SJCRH30 (cell line): ENCODE results near the gene ANKRD13B. TPM values are rescaled to one million over a fixed set of nuclear protein-coding genes. Genes with fewer than 3 reads are reported as not detected.

Source experiments
- DNase-seq, 2 experiments: peaks; one replicate each; pipeline ENCODE4 v3.0.0-alpha.2; 2015 to 2020
- H3K27ac ChIP-seq: fragments of 250-450 bp; sonication (Bioruptor Pico); 2 replicates; pipeline ENCODE4 v1.5.1; 2020; ENCODE audit warnings: mild to moderate bottlenecking, moderate library complexity
- H3K27me3 ChIP-seq: fragments of 250-450 bp; sonication (Bioruptor Pico); 2 replicates; pipeline ENCODE4 v1.5.1; 2020; ENCODE audit warnings: mild to moderate bottlenecking, moderate library complexity
- H3K36me3 ChIP-seq: fragments of 250-450 bp; sonication (Bioruptor Pico); 2 replicates; pipeline ENCODE4 v1.5.1; 2020; ENCODE audit warnings: mild to moderate bottlenecking, moderate library complexity
- H3K4me1 ChIP-seq: fragments of 250-450 bp; sonication (Bioruptor Pico); 2 replicates; pipeline ENCODE4 v1.5.1; 2020; ENCODE audit warnings: mild to moderate bottlenecking, moderate library complexity
- H3K4me3 ChIP-seq: fragments of 250-450 bp; sonication (Bioruptor Pico); 2 replicates; pipeline ENCODE4 v1.5.1; 2020; ENCODE audit warnings: mild to moderate bottlenecking, moderate library complexity
- H3K9me3 ChIP-seq: fragments of 250-450 bp; sonication (Bioruptor Pico); replicated peaks from 2 replicates; pipeline ENCODE4 v1.5.1; 2020; ENCODE audit warnings: mild to moderate bottlenecking, moderate library complexity
- total RNA-seq: library from RNA; depleted of rRNA; stranded (reverse); fragments of >200 nt; shearing (Covaris generic); gene quantifications from 2 replicates; pipeline ENCODE4 v1.2.3, GENCODE V29; 2014

The ANKRD13B gene
- total RNA-seq, 1 experiment from 2014 or later: 19.2 TPM

DNA sequence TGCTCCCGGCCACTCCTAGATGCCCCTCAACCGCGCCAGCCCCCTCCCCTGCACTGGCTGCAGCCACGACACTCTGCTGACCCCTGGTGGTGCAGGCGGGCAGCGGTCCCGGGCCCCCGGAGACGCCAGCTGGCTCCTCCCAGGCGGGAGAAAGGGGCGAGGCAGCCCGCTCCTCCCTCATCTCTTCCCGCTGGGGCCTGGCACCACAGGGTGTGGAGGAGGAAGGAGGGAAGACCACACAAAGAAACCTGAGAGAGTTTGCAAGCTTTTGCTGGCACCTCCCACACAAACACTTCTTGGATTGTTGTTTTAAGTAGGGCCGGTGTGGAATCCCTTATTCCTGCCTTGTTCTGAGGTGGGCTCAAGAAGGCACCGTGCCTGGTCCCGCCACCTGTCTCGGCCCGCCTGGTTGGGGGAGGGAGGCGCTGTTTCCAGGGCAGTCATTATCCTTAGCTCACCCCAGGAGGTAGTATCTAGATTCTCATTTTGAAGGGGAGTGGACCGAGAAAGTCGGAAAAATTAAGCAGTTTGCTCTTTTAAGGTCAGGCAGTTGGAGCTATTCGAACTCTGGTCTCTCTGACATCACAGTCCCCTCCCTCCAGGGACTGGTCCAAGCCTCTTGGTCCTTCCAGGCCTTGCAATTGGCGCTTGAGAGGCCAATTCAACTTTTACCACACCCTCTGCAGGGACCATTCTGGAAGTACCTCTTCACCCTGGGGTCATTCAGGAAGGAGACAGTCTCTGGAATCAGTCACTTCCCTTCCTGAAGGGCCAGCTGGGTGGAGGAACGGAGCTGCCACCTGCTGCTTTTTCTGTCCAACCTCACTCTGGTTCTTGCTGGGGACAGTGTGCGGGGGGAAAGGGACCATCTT lies 959 bp upstream of the ANKRD13B start:
- DNase-seq: peak; percentile 95 to 96

GRCh38 chr17:29593591-29594518 lies 923 bp downstream of the ANKRD13B start:
- Histone ChIP-seq H3K9me3 (no peaks in the 10 kb centered on the region), H3K4me1 (peaks cover 16% of the 10 kb centered on the region), H3K27ac (no peak overlapping the region), H3K4me3 (peak overlapping the region; percentile 70), H3K36me3 (no peaks in the 10 kb centered on the region), H3K27me3 (no peaks in the 10 kb centered on the region)
- peak; percentile 63 to 74 for DNase-seq

More for the DNA sequence above, 959 bp upstream of the ANKRD13B start:
- peaks cover 17% of the 10 kb centered on the region; the same call in 1 of the 2 replicates for H3K4me1 ChIP-seq
- H3K27ac ChIP-seq: peak overlapping the region; percentile 57
- no peaks in the 10 kb centered on the region for H3K27me3 ChIP-seq
- H3K4me3 ChIP-seq: peak overlapping the region; percentile 70
- H3K36me3 ChIP-seq: no peaks in the 10 kb centered on the region
- H3K9me3 ChIP-seq: no peaks in the 10 kb centered on the region

DNA sequence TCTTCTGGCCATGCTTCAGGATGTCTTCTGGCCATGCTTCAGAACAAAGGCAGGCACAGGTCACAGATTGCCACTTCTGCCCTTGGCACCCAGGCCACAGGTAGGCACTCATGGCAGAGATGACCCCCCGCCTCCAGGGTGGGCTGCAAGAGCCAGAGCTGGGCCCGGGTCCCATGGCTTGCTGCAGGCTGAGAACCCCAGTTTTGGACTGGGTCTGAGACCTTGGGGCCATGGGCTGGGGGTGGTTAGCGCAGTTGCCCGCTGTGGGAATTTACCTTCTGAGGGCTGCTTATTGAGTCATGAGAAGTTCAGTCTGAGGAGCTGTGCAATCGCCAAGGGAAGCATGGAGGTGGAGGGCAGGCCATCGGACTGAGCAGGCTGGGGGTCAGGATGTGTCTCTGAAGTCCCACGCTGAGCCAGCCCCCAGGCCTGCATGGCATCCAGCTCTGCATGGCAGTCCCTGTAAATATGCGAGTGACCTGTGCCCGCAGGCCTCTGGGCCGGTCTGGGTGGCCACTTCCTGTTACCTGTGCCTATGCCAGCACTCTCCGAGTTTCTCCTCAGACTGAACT lies 1.7 kb downstream of the ANKRD13B start:
- H3K4me3 ChIP-seq: peak overlapping the region; percentile 70
- no peak overlapping the region for H3K27ac ChIP-seq
- H3K36me3 ChIP-seq: no peaks in the 10 kb centered on the region
- H3K4me1 ChIP-seq: peaks cover 23% of the 10 kb centered on the region
- no peak for DNase-seq
- no peaks in the 10 kb centered on the region for H3K9me3 ChIP-seq
- no peaks in the 10 kb centered on the region for H3K27me3 ChIP-seq

DNA sequence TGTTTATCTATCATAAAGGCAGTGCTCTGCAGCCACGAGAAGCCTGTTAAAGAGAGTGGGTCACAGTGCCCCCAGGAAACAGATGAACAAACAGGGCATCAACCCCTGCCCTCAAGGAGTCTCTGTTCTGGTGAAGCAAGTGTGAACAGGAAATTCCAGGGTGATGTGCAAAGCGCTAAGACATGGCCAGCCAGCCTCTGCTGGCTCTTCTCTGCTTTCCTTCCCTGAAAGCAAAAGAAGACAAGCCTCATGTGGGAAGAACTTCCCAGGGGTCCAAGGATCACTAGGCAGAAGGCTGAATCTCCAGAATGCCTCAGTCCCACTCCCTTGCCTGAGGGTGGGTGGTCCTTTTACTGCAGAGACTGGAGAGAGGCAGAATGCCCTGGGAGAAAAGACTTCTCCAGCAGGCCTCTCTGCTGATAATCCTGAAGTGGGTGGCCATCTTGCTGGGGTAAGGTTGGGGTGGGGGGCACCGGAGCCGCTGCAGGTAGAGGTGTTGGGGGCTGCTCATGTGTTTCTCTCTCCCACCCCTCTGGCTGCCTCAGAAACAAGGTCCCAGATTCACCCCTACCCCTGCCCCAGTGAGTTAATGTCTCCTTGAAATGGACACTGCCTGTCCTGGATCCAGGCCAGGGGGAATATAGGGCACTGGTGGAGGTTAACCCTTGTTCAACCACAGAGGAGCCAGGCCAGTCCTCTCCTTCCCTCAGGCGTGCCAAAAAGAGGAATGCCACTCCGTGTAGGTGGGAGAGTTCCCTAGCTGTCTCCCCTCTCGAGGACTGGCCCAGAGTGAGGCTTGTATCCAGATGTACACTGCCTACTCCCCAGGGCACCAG lies 2.4 kb downstream of the ANKRD13B start:
- Histone ChIP-seq H3K27ac (no peak overlapping the region), H3K9me3 (no peaks in the 10 kb centered on the region)

DNA sequence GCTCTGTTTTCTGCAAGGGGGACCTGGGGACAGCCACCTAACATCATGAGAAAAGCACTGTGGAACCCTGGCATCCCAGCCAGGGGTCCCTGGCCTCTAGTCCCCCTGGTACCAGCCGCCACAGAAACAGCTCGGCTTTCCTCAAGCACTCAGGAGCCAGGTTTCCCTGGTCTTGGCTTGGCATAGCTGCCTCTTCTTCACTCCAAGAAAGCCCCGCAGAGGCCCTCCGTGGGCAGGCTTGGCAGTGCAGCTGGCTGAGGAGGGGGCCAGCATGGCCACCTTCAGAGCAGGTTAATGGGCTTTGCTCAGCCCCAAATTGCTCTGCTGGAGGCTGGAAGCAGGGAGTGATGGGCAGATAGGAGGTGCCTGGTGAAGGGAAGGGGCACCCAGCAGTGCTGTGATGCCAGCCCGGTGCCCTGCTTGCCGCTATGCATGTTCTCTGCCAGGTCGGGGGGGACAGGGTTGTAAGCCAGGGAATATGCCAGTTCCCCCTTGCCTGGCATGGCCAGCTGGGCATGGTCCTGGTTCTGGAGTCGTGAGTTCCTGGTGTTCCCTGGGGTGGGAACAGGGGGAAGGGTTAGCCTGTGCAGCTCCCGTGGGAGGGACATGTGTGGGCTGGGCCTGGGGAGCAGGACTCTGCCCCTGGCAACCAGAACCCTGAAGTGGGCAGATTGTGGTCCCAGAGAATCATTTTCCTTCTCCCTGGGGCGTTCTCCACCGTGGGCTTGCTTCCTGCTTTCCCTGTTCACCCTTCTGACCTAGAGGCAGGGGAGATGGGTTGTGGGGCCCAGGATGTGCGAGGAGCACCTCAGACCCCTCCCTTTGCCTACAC lies 3.2 kb downstream of the ANKRD13B start:
- H3K9me3 ChIP-seq: no peaks in the 10 kb centered on the region
- H3K27me3 ChIP-seq: no peaks in the 10 kb centered on the region
- no peak overlapping the region for H3K27ac ChIP-seq
- H3K4me1 ChIP-seq: peaks cover 23% of the 10 kb centered on the region
- no peak overlapping the region for H3K4me3 ChIP-seq
- DNase-seq: no peak
- no peaks in the 10 kb centered on the region for H3K36me3 ChIP-seq

More for the DNA sequence above, 2.4 kb downstream of the ANKRD13B start:
- H3K4me3 ChIP-seq: no peak overlapping the region
- H3K36me3 ChIP-seq: no peaks in the 10 kb centered on the region
- no peaks in the 10 kb centered on the region for H3K27me3 ChIP-seq
- H3K4me1 ChIP-seq: peaks cover 23% of the 10 kb centered on the region
- DNase-seq: no peak

- Histone ChIP-seq H3K4me3 (no peak overlapping the region), H3K4me1 (peaks cover 23% of the 10 kb centered on the region)
- DNase-seq: no peak
These were observed 3.9 kb downstream of the ANKRD13B start for GRCh38 chr17:29596811-29597210.

DNA sequence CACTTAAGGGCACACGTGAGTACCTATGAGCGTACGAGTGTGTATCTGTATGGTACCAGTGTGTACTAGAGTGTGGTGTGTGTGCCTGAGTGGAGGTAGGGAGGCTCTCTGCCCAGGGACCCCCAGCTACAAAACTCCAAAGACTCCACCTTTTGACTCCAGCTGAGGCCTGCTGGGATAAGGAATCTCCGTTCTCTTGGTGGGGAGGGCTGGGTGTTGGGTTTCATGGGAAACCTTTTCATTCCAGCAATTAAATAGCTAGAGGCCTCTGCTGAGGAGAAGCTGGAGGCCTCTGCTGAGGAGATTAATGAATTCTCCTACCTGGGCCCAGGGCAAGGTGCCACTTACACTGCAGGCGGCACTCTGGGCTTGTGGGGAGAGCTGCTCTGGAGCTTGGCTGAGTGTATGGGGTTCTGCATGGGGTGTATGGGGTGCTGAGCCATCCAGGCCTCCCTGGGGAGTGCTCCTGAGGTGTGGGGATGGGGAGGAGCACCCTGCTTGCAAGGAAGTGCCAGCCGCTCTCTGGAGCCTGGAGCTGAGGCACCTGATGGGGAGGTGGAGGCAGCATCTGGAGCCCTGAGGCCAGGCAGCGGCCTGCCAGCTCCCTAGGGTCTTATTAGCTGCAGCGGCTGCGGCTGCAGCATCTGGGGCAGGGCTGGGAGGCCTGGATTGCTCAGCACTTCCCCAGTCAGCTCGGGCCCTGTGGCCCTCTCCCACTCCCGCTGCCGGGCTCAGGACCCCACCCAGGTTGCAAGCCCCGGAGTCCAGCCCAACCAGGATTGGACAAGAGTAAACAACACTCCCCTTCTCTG lies 4.6 kb downstream of the ANKRD13B start:
- DNase-seq: no peak
- Histone ChIP-seq H3K4me3 (no peak overlapping the region), H3K36me3 (no peaks in the 10 kb centered on the region), H3K4me1 (peaks cover 16% of the 10 kb centered on the region), H3K27me3 (no peaks in the 10 kb centered on the region), H3K9me3 (no peaks in the 10 kb centered on the region), H3K27ac (no peak overlapping the region)

More at GRCh38 chr17:29596811-29597210, 3.9 kb downstream of the ANKRD13B start:
- Histone ChIP-seq H3K27me3 (no peaks in the 10 kb centered on the region), H3K36me3 (no peaks in the 10 kb centered on the region), H3K27ac (no peak overlapping the region), H3K9me3 (no peaks in the 10 kb centered on the region)

GRCh38 chr17:29603109-29603674 lies 10.3 kb downstream of the ANKRD13B start:
- Histone ChIP-seq H3K4me3 (no peak overlapping the region), H3K4me1 (peaks cover 7% of the 10 kb centered on the region; the same call in 1 of the 2 replicates), H3K27ac (no peak overlapping the region), H3K27me3 (no peaks in the 10 kb centered on the region), H3K36me3 (no peaks in the 10 kb centered on the region), H3K9me3 (no peaks in the 10 kb centered on the region)
- no peak for DNase-seq

- no peak overlapping the region for H3K4me3 ChIP-seq
- no peak for DNase-seq
- no peak overlapping the region for H3K27ac ChIP-seq
- peaks cover 6% of the 10 kb centered on the region for H3K4me1 ChIP-seq
- H3K36me3 ChIP-seq: no peaks in the 10 kb centered on the region
- H3K27me3 ChIP-seq: no peaks in the 10 kb centered on the region
- 0 out of 2 replicates have a peak, but pooled peaks cover under 1% of the 10 kb centered on the region for H3K9me3 ChIP-seq
These were observed 14.7 kb downstream of the ANKRD13B start for GRCh38 chr17:29607557-29608195.

- H3K9me3 ChIP-seq: 0 out of 2 replicates have a peak, but pooled peaks cover 3% of the 10 kb centered on the region
These were observed 16.1 kb downstream of the ANKRD13B start for GRCh38 chr17:29608986-29609385.

GRCh38 chr17:29610395-29610794 lies 17.5 kb downstream of the ANKRD13B start:
- H3K4me3 ChIP-seq: no peak overlapping the region
- no peaks in the 10 kb centered on the region for H3K27me3 ChIP-seq
- no peak overlapping the region for H3K27ac ChIP-seq
- no peak for DNase-seq
- peaks cover 15% of the 10 kb centered on the region for H3K36me3 ChIP-seq
- H3K9me3 ChIP-seq: 0 out of 2 replicates have a peak, but pooled peaks cover 3% of the 10 kb centered on the region
- H3K4me1 ChIP-seq: peaks cover 6% of the 10 kb centered on the region

More at GRCh38 chr17:29608986-29609385, 16.1 kb downstream of the ANKRD13B start:
- Histone ChIP-seq H3K4me3 (no peak overlapping the region), H3K27ac (no peak overlapping the region), H3K27me3 (no peaks in the 10 kb centered on the region), H3K36me3 (peaks cover 3% of the 10 kb centered on the region; the same call in 1 of the 2 replicates), H3K4me1 (peaks cover 6% of the 10 kb centered on the region)
- DNase-seq: peak in 1 of 2 experiments; percentile 45
